GM19468 (cell line): ENCODE results near the gene FNIP1.
"Not testable (repeated sequence)": the region's sequence is repeated elsewhere in the genome, so short reads cannot be mapped to it uniquely, and the experiment has no call there.

Experiments used
- ATAC-seq: cut with Tn5 transposase; IDR thresholded peaks from one replicate; pipeline ENCODE4 v1.9.1; 2021; ENCODE audit warnings: mild to moderate bottlenecking, moderate library complexity, moderate number of reproducible peaks; ENCODE audit not compliant: unreplicated experiment; ENCODE audit errors: extremely low read depth

Gene FNIP1

GRCh38 chr5:131710391-131710790 lies 86.4 kb downstream of the FNIP1 start:
- ATAC-seq = no peak

DNA sequence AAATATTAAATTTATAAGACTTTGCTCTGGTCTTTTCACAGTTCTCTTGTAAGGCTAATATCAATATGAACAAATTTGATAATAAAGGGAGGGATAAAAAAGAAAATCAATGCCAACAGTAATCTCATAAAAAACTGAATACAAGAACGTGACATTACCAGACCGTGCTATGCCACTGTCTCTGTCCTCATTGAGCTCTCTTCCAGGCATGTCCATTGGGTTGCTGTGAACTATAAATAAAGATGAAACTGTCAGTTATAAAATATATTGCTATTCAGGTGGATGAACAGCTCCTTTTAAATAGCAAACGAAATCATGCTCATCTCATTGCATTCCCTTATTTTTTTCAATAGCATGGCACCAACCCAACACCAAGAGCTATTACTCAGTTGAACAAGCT lies 87.8 kb downstream of the FNIP1 start:
- no peak for ATAC-seq

GRCh38 chr5:131706281-131706680 lies 90.5 kb downstream of the FNIP1 start:
- ATAC-seq = no peak

- ATAC-seq = no peak
These were observed 101.9 kb downstream of the FNIP1 start for GRCh38 chr5:131694926-131695325.

- ATAC-seq = no peak
These were observed 102.9 kb downstream of the FNIP1 start for GRCh38 chr5:131693894-131694293.

DNA sequence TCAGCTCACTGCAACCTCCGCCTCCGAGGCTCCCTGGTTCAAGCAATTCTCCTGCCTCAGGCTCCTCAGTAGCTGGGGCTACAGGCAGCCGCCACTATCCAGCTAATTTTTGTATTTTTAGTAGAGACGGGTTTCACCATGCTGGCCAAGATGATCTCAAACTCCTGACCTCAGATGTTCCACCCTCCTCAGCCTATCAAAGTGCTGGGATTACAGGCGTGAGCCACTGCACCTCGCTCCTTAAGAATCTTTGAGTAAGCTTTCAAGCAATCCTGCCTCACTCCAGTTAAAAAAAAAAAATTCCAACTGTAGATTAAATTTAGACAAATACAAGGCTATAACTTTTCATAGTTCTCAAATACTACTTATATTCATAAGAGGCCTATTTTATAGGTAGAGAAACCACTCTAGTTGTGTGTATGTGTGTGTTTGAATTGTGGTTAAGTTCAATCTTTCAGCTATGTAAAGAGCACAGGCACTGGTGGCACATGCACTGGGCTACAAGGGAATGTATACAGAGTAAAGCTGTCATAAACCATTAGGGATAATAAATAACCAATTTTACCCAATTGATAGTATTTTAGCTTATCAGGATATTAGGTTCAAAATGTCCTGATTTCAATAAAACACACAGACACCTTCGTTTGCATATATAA lies 111.2 kb downstream of the FNIP1 start:
- ATAC-seq = no peak

GRCh38 chr5:131684595-131684994 lies 112.2 kb downstream of the FNIP1 start:
- ATAC-seq = no peak

DNA sequence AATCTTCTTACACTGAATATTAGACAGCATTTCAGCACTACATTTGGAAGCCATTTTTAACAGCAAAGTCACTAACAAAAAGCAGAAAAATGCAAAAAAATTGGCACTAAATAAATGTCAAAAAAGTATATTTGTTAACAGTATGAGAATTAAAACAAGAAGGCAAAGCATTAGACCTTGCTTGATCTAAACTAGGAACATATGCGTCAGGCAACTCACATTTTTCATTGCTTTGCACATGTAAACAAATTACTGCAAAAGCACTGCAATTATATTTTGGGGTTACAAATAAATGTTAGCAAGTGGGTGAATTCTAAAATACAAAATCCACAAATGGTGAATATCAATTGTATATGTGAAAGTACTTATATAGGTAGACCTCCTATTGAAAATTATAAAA lies 112.8 kb downstream of the FNIP1 start:
- ATAC-seq = no peak

DNA sequence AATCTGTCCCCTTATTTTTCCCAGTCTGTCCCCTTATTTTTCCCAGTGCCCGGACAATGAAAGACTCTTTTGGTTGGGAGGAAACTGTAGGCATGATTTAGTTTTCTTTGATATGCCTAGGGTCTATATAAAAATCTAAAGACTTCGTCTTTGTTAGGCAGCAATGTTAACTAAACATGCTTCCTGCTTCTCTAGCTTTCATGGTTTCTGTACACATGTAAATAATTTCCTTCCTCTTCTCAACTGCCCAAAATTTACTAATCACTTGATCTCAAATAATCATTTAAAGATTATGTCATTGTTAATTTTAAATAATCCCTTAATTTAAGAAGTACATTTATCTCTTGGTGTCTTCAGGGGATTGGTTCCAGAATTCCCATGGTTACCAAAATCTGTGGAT lies 114.0 kb downstream of the FNIP1 start:
- no peak for ATAC-seq

GRCh38 chr5:131682175-131682574 lies 114.6 kb downstream of the FNIP1 start:
- no peak for ATAC-seq

DNA sequence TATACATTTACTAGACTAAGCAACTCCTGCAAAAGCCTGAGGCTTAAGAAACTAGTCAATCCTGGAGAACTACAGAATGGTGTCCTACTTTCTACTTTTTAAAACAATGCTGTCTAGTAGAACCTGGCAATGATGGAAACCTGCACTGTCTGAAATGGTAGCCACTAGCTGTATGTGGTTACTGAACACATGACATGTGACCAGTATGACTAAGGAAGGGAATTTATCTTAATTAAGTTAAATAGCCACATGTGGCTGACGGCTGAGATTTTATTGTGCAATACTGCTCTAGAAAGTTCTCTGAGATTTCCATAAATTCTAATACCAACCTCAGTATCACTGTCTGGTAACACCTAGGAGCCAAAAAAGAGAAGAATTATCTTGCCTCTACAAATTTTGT lies 116.9 kb downstream of the FNIP1 start:
- no peak for ATAC-seq

DNA sequence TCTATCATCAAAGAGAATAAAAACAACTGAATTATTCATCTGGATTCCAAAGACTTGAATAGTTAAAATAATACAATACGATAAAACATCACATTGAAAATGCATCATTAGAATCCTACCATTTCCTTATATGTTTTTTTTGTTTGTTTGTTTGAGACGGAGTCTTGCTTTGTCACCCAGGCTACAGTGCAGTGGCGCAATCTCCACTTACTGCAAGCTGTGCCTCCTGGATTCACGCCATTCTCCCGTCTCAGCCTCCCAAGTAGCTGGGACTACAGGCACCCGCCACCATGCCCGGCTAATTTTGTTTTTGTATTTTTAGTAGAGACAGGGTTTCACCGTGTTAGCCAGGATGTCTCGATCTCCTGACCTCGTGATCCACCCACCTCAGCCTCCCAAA lies 118.5 kb downstream of the FNIP1 start:
- not testable (repeated sequence) for ATAC-seq

GRCh38 chr5:131677115-131677514 lies 119.7 kb downstream of the FNIP1 start:
- no peak for ATAC-seq

DNA sequence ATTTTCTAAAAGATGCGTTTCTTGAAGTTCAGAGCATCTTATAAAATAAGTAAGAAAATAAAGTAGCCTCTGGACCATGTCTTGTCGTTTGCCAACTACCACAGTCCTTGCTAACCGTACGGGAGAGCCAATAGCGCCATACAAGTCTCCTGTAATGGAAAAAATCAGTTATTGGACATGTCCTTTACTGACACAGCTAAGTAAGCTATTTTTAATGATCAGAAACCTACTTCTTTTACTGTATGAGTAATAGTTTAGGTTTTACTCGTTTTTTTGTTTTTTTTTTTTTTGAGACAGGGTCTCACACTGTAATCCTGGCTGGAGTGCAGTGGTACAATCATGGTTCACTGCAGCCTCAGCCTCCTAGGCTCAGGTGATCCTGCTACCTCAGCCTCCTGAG lies 124.0 kb downstream of the FNIP1 start:
- ATAC-seq = peak; percentile 1

GRCh38 chr5:131671994-131672655 lies 124.7 kb downstream of the FNIP1 start:
- no peak for ATAC-seq

- ATAC-seq = no peak
These were observed 125.4 kb downstream of the FNIP1 start for GRCh38 chr5:131671409-131671808.

DNA sequence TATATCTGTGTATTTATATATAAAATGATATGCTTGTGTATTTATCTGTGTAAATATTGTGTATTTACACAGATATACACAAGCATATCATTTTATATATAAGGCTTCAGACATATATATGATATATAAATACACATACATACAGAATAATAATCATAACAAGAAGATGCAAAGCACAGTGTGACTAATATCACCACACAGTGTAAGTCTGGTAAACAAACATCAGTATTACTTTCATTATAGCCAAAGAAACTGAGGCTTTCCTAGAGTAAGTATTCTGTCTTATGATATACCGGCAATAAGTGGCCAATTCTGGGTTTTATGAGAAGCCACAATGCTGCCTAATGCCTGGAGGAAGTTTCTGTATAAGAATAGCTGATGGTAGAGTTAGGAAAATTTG lies 131.9 kb downstream of the FNIP1 start:
- no peak for ATAC-seq

DNA sequence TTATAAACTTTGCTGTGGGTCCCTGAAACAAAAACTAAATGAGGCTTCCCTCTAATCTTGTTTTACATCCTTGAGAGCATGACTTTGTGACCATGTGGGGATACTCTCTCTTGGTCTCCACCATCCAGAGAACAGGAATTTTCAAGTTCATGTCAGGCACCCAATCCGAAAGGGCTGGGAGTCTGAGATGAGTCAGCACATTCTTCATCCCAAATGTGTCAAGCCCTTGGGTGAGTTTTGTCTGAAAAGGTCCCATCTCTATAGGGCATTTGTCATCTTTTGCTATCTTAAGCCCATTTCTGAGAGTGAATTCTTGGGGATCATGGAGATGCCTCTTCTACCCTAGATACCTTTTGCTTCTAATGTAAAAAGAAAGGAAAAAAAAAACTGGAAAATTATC lies 134.9 kb downstream of the FNIP1 start:
- no peak for ATAC-seq

DNA sequence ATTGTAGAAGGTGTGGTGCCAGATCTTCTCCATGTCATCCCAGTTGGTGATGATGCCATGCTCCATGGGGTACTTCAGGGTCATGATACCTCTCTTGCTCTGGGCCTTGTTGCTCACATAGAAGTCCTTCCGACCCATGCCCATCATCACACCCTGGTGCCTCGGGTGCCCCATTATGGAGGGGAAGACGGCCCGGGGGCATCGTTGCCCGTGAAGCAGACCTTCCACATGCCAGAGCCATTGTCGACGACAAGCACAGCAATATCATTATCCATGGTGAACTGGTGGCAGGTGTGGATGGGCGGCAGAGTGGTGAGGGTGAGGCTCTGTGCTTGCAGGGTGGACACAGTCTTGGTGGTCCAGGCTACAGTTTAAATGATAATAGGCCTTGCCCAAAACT lies 137.0 kb downstream of the FNIP1 start:
- ATAC-seq = no peak

DNA sequence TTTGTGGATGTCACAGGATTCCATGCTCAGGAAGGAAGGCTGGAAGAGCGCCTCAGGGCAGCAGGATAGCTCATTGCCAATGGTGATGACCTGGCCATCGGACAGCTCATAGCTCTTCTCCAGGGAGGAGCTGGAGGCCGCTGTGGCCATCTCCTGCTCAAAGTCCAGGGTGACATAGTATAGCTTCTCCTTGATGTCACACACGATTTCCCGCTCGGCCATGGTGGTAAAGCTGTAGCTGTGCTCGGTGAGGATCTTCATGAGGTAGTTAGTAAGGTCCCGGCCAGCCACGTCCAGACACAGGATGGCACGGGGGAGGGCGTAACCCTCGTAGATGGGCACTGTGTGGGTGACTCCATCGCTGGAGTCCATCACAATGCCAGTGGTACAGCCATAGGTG lies 137.5 kb downstream of the FNIP1 start:
- ATAC-seq = no peak

DNA sequence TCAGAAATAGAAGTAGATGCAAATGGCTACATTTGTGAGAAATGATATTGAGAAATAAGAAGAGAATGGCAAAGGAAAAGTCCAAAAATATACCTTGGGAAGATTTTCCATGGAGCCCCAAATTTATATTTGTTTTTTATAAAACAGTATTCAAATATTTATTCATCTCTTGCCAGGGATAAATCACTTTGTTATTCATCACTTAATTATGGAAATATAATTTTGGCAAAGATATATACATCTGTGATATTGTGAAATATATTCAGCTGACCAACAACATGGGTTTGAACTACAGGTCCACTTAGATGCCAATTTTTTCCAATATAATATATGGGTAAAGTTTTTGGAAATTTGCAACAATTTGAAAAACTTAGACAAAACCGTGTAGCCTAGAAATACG lies 142.0 kb downstream of the FNIP1 start:
- no peak for ATAC-seq

- ATAC-seq = no peak
These were observed 142.5 kb downstream of the FNIP1 start for GRCh38 chr5:131654309-131654708.
